Transverse colon (tissue), 4 donors: ENCODE measurements around the gene KHDC4. TPM values are rescaled to one million over a fixed set of nuclear protein-coding genes. Genes with fewer than 3 reads are reported as not detected.
A peak's percentile ranks its signal among the peaks of the same experiment; 100 is the strongest.

Experiments used
- DNase-seq: peaks from one replicate; pipeline ENCODE4 v3.0.0-alpha.2; 2019
- H3K27ac ChIP-seq, 4 donors: fragments of 200-600 bp; sonication (generic); 2 replicates each; pipeline ENCODE4 v1.5.1; 2016 to 2018; ENCODE audit warnings: inconsistent platforms in 4 of 4
- H3K27me3 ChIP-seq: fragments of 200-600 bp; sonication (generic); 2 replicates; pipeline ENCODE4 v1.5.1; 2017; ENCODE audit warnings: inconsistent platforms
- H3K36me3 ChIP-seq, 4 donors: fragments of 200-600 bp; sonication (generic); 2 replicates each; pipeline ENCODE4 v1.5.1; 2017 to 2019; ENCODE audit warnings: inconsistent platforms in 4 of 4
- H3K4me1 ChIP-seq, 4 donors: fragments of 200-600 bp; sonication (generic); 2 replicates each; pipeline ENCODE4 v1.5.1; 2017 to 2020; ENCODE audit warnings: inconsistent platforms in 4 of 4
- H3K4me3 ChIP-seq, 4 donors: fragments of 200-600 bp; sonication (generic); 1 replicate in 1 of 4; 2 replicates in 3 of 4; pipeline versions ENCODE4 v1.5.1 to v1.6.1; 2017 to 2019; ENCODE audit warnings: inconsistent platforms in 4 of 4
- H3K9me3 ChIP-seq, 2 donors: fragments of 200-600 bp; sonication (generic); 2 replicates each; pipeline ENCODE4 v1.5.1; 2017 to 2019; ENCODE audit warnings: inconsistent platforms in 2 of 2
- EP300 ChIP-seq: sonication (generic); formaldehyde crosslinking; IDR thresholded peaks from one replicate; pipeline ENCODE4 v1.6.1; 2017; ENCODE audit warnings: antibody characterized with exemption, low read depth
- POLR2A ChIP-seq: fragments of 450-650 bp; IDR thresholded peaks from one replicate; pipeline ENCODE4 v1.6.1; 2016; ENCODE audit warnings: antibody characterized with exemption, mild to moderate bottlenecking, moderate library complexity
- POLR2AphosphoS5 ChIP-seq, 3 donors: sonication (generic); formaldehyde crosslinking; IDR thresholded peaks; one replicate each; pipeline ENCODE4 v1.6.1; 2016; ENCODE audit warnings: antibody characterized with exemption in 3 of 3
- WGBS, 2 donors: methylation state at CpG; one replicate each; pipeline ENCODE4 v1.1.5; 2018; ENCODE audit warnings: low coverage in 1 of 2; 5-methylcytosine and 5-hydroxymethylcytosine counted together
- in situ Hi-C, 4 donors: fragments of 200-750 bp; cut with MboI; loops; one replicate each; pipeline versions ENCODE4 v1.15.0 to v1.15.1; 2017; ENCODE audit warnings: low sequenced_read_pairs in 3 of 4, low pct_ligation_motif_present in 1 of 4, low pct_unique_long_range_greater_than_20kb in 1 of 4
- intact Hi-C: fragments of 100-400 bp; cut with DNase I; formaldehyde crosslinking; loops from one replicate; pipeline ENCODE4 v1.15.1; 2023; ENCODE audit warnings: low total_unique reads
- total RNA-seq, 4 donors: library from RNA; depleted of rRNA; stranded (reverse); fragments of >200 nt; gene quantifications; one replicate each; pipeline ENCODE4 v1.1.0, GENCODE V29; 2016
- TF ChIP-seq, protein P1 (sequence below), 5 experiments: fragments of 200-600 bp in 3 of 5; fragments of 450-650 bp in 2 of 5; sonication (generic) in 3 of 5; IDR thresholded peaks; 1 replicate in 2 of 5; 2 replicates in 3 of 5; pipeline ENCODE4 v1.5.1; 2016 to 2017; ENCODE audit warnings: antibody characterized with exemption in 5 of 5, inconsistent platforms in 3 of 5, mild to moderate bottlenecking in 2 of 5, moderate library complexity in 1 of 5

The KHDC4 gene
- total RNA-seq, 4 donors from 2014 or later: 76.2 to 158 (median 98.7) TPM

DNA sequence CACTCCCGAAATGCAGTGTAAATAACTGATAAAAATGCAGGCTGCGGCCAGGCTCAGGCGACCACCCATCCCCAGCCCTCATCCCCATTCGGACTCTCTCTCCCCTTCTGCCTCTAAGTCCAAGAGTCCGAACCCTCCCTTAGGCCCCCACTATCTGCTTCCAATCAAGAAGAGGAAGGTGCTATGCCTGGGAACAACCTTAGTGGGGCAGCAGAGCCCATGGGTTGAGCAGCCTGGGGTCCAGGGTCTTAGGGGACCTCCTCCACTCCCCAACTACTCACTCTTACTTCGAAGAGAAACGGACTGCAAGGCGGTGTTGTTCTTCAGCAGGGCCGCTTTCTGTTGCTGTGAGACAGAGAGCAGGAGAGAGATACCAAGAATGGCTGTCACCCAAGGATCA lies 31.9 kb upstream of the KHDC4 start:
- 82 to 100% methylated on average over 1 to 9 of the region's 9 CpGs for WGBS, 2 donors
- no peak for TF ChIP-seq POLR2A
- no peak for TF ChIP-seq POLR2AphosphoS5 (IDR thresholded peaks at IDR 0.05)
- TF ChIP-seq EP300: no peak
- TF ChIP-seq, protein P1, sequence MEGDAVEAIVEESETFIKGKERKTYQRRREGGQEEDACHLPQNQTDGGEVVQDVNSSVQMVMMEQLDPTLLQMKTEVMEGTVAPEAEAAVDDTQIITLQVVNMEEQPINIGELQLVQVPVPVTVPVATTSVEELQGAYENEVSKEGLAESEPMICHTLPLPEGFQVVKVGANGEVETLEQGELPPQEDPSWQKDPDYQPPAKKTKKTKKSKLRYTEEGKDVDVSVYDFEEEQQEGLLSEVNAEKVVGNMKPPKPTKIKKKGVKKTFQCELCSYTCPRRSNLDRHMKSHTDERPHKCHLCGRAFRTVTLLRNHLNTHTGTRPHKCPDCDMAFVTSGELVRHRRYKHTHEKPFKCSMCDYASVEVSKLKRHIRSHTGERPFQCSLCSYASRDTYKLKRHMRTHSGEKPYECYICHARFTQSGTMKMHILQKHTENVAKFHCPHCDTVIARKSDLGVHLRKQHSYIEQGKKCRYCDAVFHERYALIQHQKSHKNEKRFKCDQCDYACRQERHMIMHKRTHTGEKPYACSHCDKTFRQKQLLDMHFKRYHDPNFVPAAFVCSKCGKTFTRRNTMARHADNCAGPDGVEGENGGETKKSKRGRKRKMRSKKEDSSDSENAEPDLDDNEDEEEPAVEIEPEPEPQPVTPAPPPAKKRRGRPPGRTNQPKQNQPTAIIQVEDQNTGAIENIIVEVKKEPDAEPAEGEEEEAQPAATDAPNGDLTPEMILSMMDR (IDR thresholded peaks at IDR 0.05): no peak
- Histone ChIP-seq H3K27ac (no peak overlapping the region), H3K27me3 (no peaks in the 10 kb centered on the region), H3K4me3 (no peak overlapping the region), H3K9me3 (no peaks in the 10 kb centered on the region), H3K4me1 (peaks cover 26 to 55% (median 40%) of the 10 kb centered on the region in 4 donors), H3K36me3 (peaks cover 0 to 48% (median 23%) of the 10 kb centered on the region in 4 donors)
- no peak for DNase-seq
- intact Hi-C loops (no loop called here), in situ Hi-C loops (no loop called here)

DNA sequence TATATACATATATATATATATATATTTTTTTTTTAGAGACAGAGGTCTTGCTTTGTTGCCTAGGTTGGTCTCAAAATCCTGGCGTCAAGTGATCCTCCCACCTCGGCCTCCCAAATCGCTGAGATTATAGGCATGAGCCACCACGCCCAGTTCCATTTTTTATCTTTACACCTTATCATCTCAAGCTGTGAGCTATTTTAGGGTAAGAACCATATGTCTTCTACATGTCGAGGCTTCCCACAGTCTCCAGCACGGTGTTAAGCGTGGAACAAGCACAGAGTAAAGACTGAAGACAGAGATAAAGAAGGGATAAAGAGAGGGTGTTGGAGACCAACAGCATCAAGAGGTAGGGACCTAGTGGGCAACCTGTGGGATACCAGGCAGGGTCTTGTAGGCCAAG lies 30.0 kb upstream of the KHDC4 start:
- Histone ChIP-seq H3K4me3 (no peak overlapping the region), H3K27me3 (no peaks in the 10 kb centered on the region), H3K27ac (no peak overlapping the region), H3K36me3 (peaks cover 0 to 65% (median 31%) of the 10 kb centered on the region in 4 donors), H3K4me1 (peaks cover 18 to 40% (median 24%) of the 10 kb centered on the region in 4 donors), H3K9me3 (no peaks in the 10 kb centered on the region)
- intact Hi-C loops: no loop called here
- DNase-seq: no peak
- TF ChIP-seq POLR2A (no peak), EP300 (no peak), POLR2AphosphoS5 (IDR thresholded peaks at IDR 0.05) (no peak)
- TF ChIP-seq, protein P1 (IDR thresholded peaks at IDR 0.05): no peak
- WGBS, 2 donors: 82 to 88% methylated on average over 7 of the region's 7 CpGs
- in situ Hi-C loops: no loop called here

DNA sequence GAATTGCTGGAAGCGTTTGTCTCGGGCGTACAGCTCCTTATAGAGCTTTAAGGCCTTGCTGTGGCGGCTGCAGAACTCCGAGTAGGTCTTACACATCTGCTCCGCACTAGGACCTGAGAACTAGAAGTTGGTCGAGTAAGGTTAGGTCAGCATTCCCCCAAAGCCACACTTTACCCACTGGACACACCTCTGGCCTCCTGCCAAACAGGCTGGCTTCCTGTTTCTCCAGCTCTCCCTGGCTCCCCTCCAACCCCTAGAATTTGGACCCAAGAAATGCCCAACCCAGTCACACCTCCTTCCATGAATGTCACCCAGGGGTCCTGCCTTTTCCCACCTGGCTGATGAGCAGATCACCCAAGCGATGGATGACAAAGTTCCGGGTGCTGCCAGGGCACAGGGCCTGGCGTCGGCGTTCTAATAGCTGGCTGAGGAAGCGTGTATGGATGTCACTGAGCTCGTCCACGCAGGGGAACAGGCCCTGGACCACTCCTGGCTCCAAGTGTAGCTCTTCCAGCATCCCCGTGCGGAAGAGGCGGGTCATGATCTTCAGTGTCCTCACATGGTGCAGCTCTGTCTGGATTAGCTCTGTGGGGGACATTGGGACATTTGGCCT lies 28.5 kb upstream of the KHDC4 start:
- peaks cover 3 to 25% (median 12%) of the 10 kb centered on the region in 4 donors for H3K4me1 ChIP-seq
- H3K27me3 ChIP-seq: no peaks in the 10 kb centered on the region
- in situ Hi-C loops: no loop called here
- TF ChIP-seq POLR2A (no peak), EP300 (no peak), POLR2AphosphoS5 (IDR thresholded peaks at IDR 0.05) (no peak)
- TF ChIP-seq, protein P1 (IDR thresholded peaks at IDR 0.05): no peak
- no peak overlapping the region for H3K4me3 ChIP-seq
- H3K27ac ChIP-seq: peak overlapping the region in 3 of 4 donors; percentile 3 to 53 (median 50)
- H3K36me3 ChIP-seq: peaks cover 0 to 79% (median 34%) of the 10 kb centered on the region in 4 donors
- 81% methylated on average over 18 of the region's 18 CpGs; no CpG with 5 or more reads in 1 of the 2 donors for WGBS, 2 donors
- H3K9me3 ChIP-seq: no peaks in the 10 kb centered on the region
- DNase-seq: peak; percentile 38
- intact Hi-C loops: no loop called here

DNA sequence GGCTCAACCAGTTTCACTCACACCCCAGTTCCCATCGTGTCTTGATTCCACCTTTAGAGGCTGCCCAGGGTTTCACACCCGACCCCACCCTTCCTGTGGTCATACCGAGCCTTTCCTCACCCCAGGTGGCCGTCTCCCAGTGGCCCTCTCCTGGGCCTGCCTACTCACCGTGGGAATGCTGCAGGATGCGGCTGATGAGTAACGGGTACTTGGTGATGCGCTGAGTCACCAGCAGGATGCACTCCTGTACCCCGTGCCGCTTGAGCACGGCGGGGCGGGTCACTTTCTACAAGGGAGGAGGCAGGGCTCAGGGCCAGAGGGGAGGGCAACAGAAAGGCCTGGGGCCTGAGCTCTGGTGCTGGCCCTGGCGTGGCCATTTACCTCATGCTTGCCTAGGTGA lies 27.7 kb upstream of the KHDC4 start:
- no peak for TF ChIP-seq POLR2AphosphoS5 (IDR thresholded peaks at IDR 0.05)
- TF ChIP-seq, protein P1 (IDR thresholded peaks at IDR 0.05): peak in 1 of 5 experiments; percentile 9
- H3K4me1 ChIP-seq: peaks cover 0 to 17% (median 6%) of the 10 kb centered on the region in 4 donors
- peak; percentile 43 for DNase-seq
- intact Hi-C loops (no loop called here), in situ Hi-C loops (no loop called here)
- H3K27me3 ChIP-seq: no peaks in the 10 kb centered on the region
- H3K36me3 ChIP-seq: peaks cover 0 to 85% (median 38%) of the 10 kb centered on the region in 4 donors
- H3K9me3 ChIP-seq: no peaks in the 10 kb centered on the region
- WGBS, 2 donors: 60% methylated on average over 14 of the region's 14 CpGs; no CpG with 5 or more reads in 1 of the 2 donors
- no peak overlapping the region for H3K4me3 ChIP-seq
- peak overlapping the region; percentile 4 to 53 (median 36) for H3K27ac ChIP-seq
